GM23338 (cell line): ENCODE measurements around the gene FHIT. TPM values are rescaled to one million over a fixed set of nuclear protein-coding genes. Genes with fewer than 3 reads are reported as not detected.

Experiments
- ATAC-seq: fragments of 200-7000 bp; cut with Tn5 transposase; 3 replicates; pipeline ENCODE4 v1.9.1; 2020
- DNase-seq: peaks from one replicate; pipeline ENCODE4 v3.0.0-alpha.2; 2015; ENCODE audit warnings: low spot score
- H2AFZ ChIP-seq: fragments of 200-600 bp; sonication (generic); 2 replicates; pipeline ENCODE4 v1.8.0; 2016; ENCODE audit warnings: antibody characterized with exemption, mild to moderate bottlenecking, moderate library complexity
- H3F3A ChIP-seq: fragments of 200-600 bp; sonication (generic); replicated peaks from 2 replicates; pipeline ENCODE4 v1.8.0; 2017; ENCODE audit warnings: antibody characterized with exemption, mixed run types, low read depth
- H3K27ac ChIP-seq: fragments of 200-600 bp; sonication (generic); 2 replicates; pipeline ENCODE4 v1.6.1; 2016; ENCODE audit warnings: low read depth
- H3K27me3 ChIP-seq: fragments of 200-600 bp; sonication (generic); 2 replicates; pipeline ENCODE4 v1.8.0; 2016; ENCODE audit warnings: mild to moderate bottlenecking, mixed run types, moderate library complexity; ENCODE audit not compliant: insufficient read depth
- H3K36me3 ChIP-seq: fragments of 200-600 bp; sonication (generic); 2 replicates; pipeline ENCODE4 v1.8.0; 2016; ENCODE audit warnings: mild to moderate bottlenecking; ENCODE audit not compliant: insufficient read depth
- H3K4me1 ChIP-seq: fragments of 200-600 bp; sonication (generic); 2 replicates; pipeline ENCODE4 v1.8.0; 2016; ENCODE audit warnings: mild to moderate bottlenecking, moderate library complexity; ENCODE audit not compliant: insufficient read depth
- H3K4me2 ChIP-seq: fragments of 200-600 bp; sonication (generic); 2 replicates; pipeline ENCODE4 v1.7.1; 2017; ENCODE audit warnings: mixed run types
- H3K4me3 ChIP-seq: fragments of 200-600 bp; sonication (generic); 2 replicates; pipeline ENCODE4 v1.6.1; 2016; ENCODE audit warnings: mixed run types
- H3K79me2 ChIP-seq: fragments of 200-600 bp; sonication (generic); replicated peaks from 2 replicates; pipeline ENCODE4 v1.8.0; 2017; ENCODE audit warnings: mild to moderate bottlenecking; ENCODE audit not compliant: insufficient read depth
- H3K9me2 ChIP-seq: fragments of 200-600 bp; sonication (generic); 2 replicates; pipeline ENCODE4 v1.8.0; 2017; ENCODE audit not compliant: insufficient read depth
- H4K20me1 ChIP-seq: fragments of 200-600 bp; sonication (generic); replicated peaks from 2 replicates; pipeline ENCODE4 v1.8.0; 2017; ENCODE audit warnings: mild to moderate bottlenecking; ENCODE audit not compliant: insufficient read depth
- H3K27ac Mint-ChIP-seq: 2 replicates; pipeline ENCODE4 v1.8.0; 2020; ENCODE audit warnings: inconsistent platforms, mild to moderate bottlenecking, moderate library complexity, mixed read lengths
- H3K27me3 Mint-ChIP-seq: 3 replicates; pipeline ENCODE4 v1.8.0; 2022; ENCODE audit warnings: low read depth, mild to moderate bottlenecking, moderate library complexity, mixed read lengths, inconsistent platforms; ENCODE audit not compliant: insufficient read depth, poor library complexity
- H3K36me3 Mint-ChIP-seq: 3 replicates; pipeline ENCODE4 v1.8.0; 2021; ENCODE audit warnings: low read depth, mild to moderate bottlenecking, inconsistent platforms, moderate library complexity, mixed read lengths
- H3K4me1 Mint-ChIP-seq: 3 replicates; pipeline ENCODE4 v1.8.0; 2020; ENCODE audit warnings: mild to moderate bottlenecking, inconsistent platforms, mixed read lengths
- H3K4me3 Mint-ChIP-seq: 3 replicates; pipeline ENCODE4 v1.8.0; 2021; ENCODE audit warnings: moderate library complexity, mild to moderate bottlenecking, inconsistent platforms, mixed read lengths
- H3K9me3 Mint-ChIP-seq: 3 replicates; pipeline ENCODE4 v1.8.0; 2020; ENCODE audit warnings: moderate library complexity, mild to moderate bottlenecking, inconsistent platforms, mixed read lengths
- CREB1 ChIP-seq: fragments of 250-450 bp; sonication (Bioruptor Pico); IDR thresholded peaks from 2 replicates; pipeline ENCODE4 v1.5.0; 2020; ENCODE audit warnings: low read depth, mild to moderate bottlenecking, moderate library complexity
- EZH2 ChIP-seq: fragments of 200-600 bp; sonication (generic); IDR thresholded peaks from one replicate; pipeline ENCODE4 v1.8.0; 2017; ENCODE audit warnings: antibody characterized with exemption, mild to moderate bottlenecking, low read depth; ENCODE audit not compliant: unreplicated experiment
- EZH2phosphoT487 ChIP-seq: fragments of 200-600 bp; sonication (generic); IDR thresholded peaks from one replicate; pipeline ENCODE4 v1.8.1; 2018; ENCODE audit warnings: antibody characterized with exemption; ENCODE audit not compliant: unreplicated experiment
- JUNB ChIP-seq: IDR thresholded peaks from one replicate; pipeline ENCODE4 v1.6.1; 2016; ENCODE audit warnings: antibody characterized with exemption; ENCODE audit not compliant: unreplicated experiment
- NANOG ChIP-seq: IDR thresholded peaks from 2 replicates; pipeline ENCODE4 v1.6.1; 2016; ENCODE audit warnings: antibody characterized with exemption, borderline replicate concordance
- POLR2AphosphoS5 ChIP-seq: IDR thresholded peaks from 2 replicates; pipeline ENCODE4 v1.6.1; 2016; ENCODE audit warnings: antibody characterized with exemption, low read depth
- STAT1 ChIP-seq: IDR thresholded peaks from one replicate; pipeline ENCODE4 v1.6.1; 2016; ENCODE audit warnings: antibody characterized with exemption; ENCODE audit not compliant: unreplicated experiment
- ZNF114 ChIP-seq: fragments of 250-450 bp; sonication (Bioruptor Pico); IDR thresholded peaks from 2 replicates; pipeline ENCODE4 v1.5.0; 2020; ENCODE audit warnings: mild to moderate bottlenecking, moderate library complexity
- ZNF331 ChIP-seq: fragments of 250-450 bp; sonication (Bioruptor Pico); IDR thresholded peaks from 2 replicates; pipeline ENCODE4 v1.5.0; 2020; ENCODE audit warnings: low read depth, mild to moderate bottlenecking, moderate library complexity
- polyA plus RNA-seq: library from polyadenylated mRNA; unstranded; fragments of >200 nt; fragmentation: Nextera tagmentation; extraction: Ambion mirVana; gene quantifications from 2 replicates; pipeline ENCODE4 v1.2.1, GENCODE V29; 2016
- total RNA-seq: library from RNA; depleted of rRNA; stranded (reverse); fragments of >200 nt; shearing (Covaris generic); gene quantifications from 2 replicates; pipeline ENCODE4 v1.2.3, GENCODE V29; 2014
- TF ChIP-seq, protein P1 (sequence below): fragments of 250-450 bp; sonication (Bioruptor Pico); IDR thresholded peaks from 2 replicates; pipeline ENCODE4 v1.5.0; 2020; ENCODE audit warnings: mild to moderate bottlenecking, moderate library complexity
- TF ChIP-seq, protein P2 (sequence below): IDR thresholded peaks from 2 replicates; pipeline ENCODE4 v1.6.1; 2016; ENCODE audit warnings: antibody characterized with exemption
- TF ChIP-seq, protein P3 (sequence below), 2 experiments: fragments of 200-600 bp in 1 of 2; sonication (generic) in 1 of 2; conservative IDR thresholded peaks; 2 replicates each; pipeline versions ENCODE4 v1.5.1 to v1.6.1; 2016 to 2017; ENCODE audit warnings: antibody characterized with exemption in 2 of 2, low read depth in 2 of 2, mild to moderate bottlenecking in 2 of 2, moderate library complexity in 1 of 2
- TF ChIP-seq, protein P4 (sequence below): IDR thresholded peaks from one replicate; pipeline ENCODE4 v1.6.1; 2018; ENCODE audit warnings: antibody characterized with exemption; ENCODE audit not compliant: unreplicated experiment

FHIT gene
- total and polyA plus RNA-seq, 2 experiments from 2014 or later: 3.0 to 8.3 TPM

DNA sequence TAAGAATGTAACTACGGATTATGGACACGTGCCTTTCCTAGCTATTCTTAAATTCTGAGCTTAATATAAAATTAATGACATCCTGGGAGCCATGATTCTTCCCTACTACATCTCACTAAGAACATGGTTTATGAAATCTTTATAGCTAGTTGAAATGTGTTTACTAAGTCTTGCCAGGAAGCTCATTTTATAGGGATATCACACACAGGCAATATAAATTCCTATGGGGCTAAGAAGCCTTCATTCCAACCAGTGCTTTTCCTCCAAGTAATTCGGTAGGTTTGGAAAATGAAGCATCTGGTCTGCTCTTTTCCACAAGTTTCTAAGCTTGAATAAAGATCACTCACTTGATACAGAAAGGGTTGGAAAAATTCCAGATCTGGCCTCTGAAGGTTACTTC, 802.6 kb downstream of the FHIT start:
- no peak overlapping the region for H3K4me3 ChIP-seq
- H3K36me3 Mint-ChIP-seq: no peaks in the 10 kb centered on the region

More for the DNA sequence above, 802.6 kb downstream of the FHIT start:
- H3F3A ChIP-seq: no peaks in the 10 kb centered on the region
- H3K4me1 ChIP-seq: no peaks in the 10 kb centered on the region
- Mint-ChIP-seq H3K9me3 (no peaks in the 10 kb centered on the region), H3K27ac (no peak overlapping the region), H3K27me3 (no peaks in the 10 kb centered on the region), H3K4me1 (0 out of 3 replicates have a peak, but pooled peaks cover 2% of the 10 kb centered on the region), H3K4me3 (no peak overlapping the region)
- no peak for ATAC-seq
- H4K20me1 ChIP-seq: no peaks in the 10 kb centered on the region
- H3K4me2 ChIP-seq: no peak overlapping the region
- DNase-seq: no peak
- no peaks in the 10 kb centered on the region for H3K27me3 ChIP-seq
- H3K9me2 ChIP-seq: peaks cover 5% of the 10 kb centered on the region; the same call in 1 of the 2 replicates
- no peaks in the 10 kb centered on the region for H3K36me3 ChIP-seq
- H3K79me2 ChIP-seq: no peaks in the 10 kb centered on the region
- H3K27ac ChIP-seq: no peak overlapping the region
- no peak overlapping the region for H2AFZ ChIP-seq
- no peak for TF ChIP-seq ZNF114
- TF ChIP-seq, protein P1, sequence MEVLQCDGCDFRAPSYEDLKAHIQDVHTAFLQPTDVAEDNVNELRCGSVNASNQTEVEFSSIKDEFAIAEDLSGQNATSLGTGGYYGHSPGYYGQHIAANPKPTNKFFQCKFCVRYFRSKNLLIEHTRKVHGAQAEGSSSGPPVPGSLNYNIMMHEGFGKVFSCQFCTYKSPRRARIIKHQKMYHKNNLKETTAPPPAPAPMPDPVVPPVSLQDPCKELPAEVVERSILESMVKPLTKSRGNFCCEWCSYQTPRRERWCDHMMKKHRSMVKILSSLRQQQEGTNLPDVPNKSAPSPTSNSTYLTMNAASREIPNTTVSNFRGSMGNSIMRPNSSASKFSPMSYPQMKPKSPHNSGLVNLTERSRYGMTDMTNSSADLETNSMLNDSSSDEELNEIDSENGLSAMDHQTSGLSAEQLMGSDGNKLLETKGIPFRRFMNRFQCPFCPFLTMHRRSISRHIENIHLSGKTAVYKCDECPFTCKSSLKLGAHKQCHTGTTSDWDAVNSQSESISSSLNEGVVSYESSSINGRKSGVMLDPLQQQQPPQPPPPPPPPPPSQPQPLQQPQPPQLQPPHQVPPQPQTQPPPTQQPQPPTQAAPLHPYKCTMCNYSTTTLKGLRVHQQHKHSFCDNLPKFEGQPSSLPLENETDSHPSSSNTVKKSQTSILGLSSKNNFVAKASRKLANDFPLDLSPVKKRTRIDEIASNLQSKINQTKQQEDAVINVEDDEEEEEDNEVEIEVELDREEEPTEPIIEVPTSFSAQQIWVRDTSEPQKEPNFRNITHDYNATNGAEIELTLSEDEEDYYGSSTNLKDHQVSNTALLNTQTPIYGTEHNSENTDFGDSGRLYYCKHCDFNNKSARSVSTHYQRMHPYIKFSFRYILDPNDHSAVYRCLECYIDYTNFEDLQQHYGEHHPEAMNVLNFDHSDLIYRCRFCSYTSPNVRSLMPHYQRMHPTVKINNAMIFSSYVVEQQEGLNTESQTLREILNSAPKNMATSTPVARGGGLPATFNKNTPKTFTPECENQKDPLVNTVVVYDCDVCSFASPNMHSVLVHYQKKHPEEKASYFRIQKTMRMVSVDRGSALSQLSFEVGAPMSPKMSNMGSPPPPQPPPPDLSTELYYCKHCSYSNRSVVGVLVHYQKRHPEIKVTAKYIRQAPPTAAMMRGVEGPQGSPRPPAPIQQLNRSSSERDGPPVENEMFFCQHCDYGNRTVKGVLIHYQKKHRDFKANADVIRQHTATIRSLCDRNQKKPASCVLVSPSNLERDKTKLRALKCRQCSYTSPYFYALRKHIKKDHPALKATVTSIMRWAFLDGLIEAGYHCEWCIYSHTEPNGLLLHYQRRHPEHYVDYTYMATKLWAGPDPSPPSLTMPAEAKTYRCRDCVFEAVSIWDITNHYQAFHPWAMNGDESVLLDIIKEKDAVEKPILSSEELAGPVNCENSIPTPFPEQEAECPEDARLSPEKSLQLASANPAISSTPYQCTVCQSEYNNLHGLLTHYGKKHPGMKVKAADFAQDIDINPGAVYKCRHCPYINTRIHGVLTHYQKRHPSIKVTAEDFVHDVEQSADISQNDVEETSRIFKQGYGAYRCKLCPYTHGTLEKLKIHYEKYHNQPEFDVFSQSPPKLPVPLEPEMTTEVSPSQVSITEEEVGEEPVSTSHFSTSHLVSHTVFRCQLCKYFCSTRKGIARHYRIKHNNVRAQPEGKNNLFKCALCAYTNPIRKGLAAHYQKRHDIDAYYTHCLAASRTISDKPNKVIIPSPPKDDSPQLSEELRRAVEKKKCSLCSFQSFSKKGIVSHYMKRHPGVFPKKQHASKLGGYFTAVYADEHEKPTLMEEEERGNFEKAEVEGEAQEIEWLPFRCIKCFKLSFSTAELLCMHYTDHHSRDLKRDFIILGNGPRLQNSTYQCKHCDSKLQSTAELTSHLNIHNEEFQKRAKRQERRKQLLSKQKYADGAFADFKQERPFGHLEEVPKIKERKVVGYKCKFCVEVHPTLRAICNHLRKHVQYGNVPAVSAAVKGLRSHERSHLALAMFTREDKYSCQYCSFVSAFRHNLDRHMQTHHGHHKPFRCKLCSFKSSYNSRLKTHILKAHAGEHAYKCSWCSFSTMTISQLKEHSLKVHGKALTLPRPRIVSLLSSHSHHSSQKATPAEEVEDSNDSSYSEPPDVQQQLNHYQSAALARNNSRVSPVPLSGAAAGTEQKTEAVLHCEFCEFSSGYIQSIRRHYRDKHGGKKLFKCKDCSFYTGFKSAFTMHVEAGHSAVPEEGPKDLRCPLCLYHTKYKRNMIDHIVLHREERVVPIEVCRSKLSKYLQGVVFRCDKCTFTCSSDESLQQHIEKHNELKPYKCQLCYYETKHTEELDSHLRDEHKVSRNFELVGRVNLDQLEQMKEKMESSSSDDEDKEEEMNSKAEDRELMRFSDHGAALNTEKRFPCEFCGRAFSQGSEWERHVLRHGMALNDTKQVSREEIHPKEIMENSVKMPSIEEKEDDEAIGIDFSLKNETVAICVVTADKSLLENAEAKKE (CRISPR knock-in tag): no peak
- TF ChIP-seq, protein P2, sequence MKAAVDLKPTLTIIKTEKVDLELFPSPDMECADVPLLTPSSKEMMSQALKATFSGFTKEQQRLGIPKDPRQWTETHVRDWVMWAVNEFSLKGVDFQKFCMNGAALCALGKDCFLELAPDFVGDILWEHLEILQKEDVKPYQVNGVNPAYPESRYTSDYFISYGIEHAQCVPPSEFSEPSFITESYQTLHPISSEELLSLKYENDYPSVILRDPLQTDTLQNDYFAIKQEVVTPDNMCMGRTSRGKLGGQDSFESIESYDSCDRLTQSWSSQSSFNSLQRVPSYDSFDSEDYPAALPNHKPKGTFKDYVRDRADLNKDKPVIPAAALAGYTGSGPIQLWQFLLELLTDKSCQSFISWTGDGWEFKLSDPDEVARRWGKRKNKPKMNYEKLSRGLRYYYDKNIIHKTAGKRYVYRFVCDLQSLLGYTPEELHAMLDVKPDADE: no peak
- TF ChIP-seq, protein P3, sequence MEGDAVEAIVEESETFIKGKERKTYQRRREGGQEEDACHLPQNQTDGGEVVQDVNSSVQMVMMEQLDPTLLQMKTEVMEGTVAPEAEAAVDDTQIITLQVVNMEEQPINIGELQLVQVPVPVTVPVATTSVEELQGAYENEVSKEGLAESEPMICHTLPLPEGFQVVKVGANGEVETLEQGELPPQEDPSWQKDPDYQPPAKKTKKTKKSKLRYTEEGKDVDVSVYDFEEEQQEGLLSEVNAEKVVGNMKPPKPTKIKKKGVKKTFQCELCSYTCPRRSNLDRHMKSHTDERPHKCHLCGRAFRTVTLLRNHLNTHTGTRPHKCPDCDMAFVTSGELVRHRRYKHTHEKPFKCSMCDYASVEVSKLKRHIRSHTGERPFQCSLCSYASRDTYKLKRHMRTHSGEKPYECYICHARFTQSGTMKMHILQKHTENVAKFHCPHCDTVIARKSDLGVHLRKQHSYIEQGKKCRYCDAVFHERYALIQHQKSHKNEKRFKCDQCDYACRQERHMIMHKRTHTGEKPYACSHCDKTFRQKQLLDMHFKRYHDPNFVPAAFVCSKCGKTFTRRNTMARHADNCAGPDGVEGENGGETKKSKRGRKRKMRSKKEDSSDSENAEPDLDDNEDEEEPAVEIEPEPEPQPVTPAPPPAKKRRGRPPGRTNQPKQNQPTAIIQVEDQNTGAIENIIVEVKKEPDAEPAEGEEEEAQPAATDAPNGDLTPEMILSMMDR (conservative IDR thresholded peaks at IDR 0.05; ENCODE audit: low read depth in 2 of 2): no peak
- no peak for TF ChIP-seq NANOG
- no peak for TF ChIP-seq EZH2phosphoT487
- TF ChIP-seq POLR2AphosphoS5: no peak
- no peak for TF ChIP-seq EZH2
- TF ChIP-seq, protein P4, sequence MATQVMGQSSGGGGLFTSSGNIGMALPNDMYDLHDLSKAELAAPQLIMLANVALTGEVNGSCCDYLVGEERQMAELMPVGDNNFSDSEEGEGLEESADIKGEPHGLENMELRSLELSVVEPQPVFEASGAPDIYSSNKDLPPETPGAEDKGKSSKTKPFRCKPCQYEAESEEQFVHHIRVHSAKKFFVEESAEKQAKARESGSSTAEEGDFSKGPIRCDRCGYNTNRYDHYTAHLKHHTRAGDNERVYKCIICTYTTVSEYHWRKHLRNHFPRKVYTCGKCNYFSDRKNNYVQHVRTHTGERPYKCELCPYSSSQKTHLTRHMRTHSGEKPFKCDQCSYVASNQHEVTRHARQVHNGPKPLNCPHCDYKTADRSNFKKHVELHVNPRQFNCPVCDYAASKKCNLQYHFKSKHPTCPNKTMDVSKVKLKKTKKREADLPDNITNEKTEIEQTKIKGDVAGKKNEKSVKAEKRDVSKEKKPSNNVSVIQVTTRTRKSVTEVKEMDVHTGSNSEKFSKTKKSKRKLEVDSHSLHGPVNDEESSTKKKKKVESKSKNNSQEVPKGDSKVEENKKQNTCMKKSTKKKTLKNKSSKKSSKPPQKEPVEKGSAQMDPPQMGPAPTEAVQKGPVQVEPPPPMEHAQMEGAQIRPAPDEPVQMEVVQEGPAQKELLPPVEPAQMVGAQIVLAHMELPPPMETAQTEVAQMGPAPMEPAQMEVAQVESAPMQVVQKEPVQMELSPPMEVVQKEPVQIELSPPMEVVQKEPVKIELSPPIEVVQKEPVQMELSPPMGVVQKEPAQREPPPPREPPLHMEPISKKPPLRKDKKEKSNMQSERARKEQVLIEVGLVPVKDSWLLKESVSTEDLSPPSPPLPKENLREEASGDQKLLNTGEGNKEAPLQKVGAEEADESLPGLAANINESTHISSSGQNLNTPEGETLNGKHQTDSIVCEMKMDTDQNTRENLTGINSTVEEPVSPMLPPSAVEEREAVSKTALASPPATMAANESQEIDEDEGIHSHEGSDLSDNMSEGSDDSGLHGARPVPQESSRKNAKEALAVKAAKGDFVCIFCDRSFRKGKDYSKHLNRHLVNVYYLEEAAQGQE: no peak
- no peak for TF ChIP-seq ZNF331 (CRISPR knock-in tag)
- no peak for TF ChIP-seq CREB1
- TF ChIP-seq STAT1: no peak
- TF ChIP-seq JUNB: no peak
